GM23338 (cell line): ENCODE results near the gene MRRF. TPM values are rescaled to one million over a fixed set of nuclear protein-coding genes. Genes with fewer than 3 reads are reported as not detected.

Experiments used
- ATAC-seq: fragments of 200-7000 bp; cut with Tn5 transposase; 3 replicates; pipeline ENCODE4 v1.9.1; 2020
- DNase-seq: peaks from one replicate; pipeline ENCODE4 v3.0.0-alpha.2; 2015; ENCODE audit warnings: low spot score
- H2AFZ ChIP-seq: fragments of 200-600 bp; sonication (generic); 2 replicates; pipeline ENCODE4 v1.8.0; 2016; ENCODE audit warnings: antibody characterized with exemption, mild to moderate bottlenecking, moderate library complexity
- H3F3A ChIP-seq: fragments of 200-600 bp; sonication (generic); replicated peaks from 2 replicates; pipeline ENCODE4 v1.8.0; 2017; ENCODE audit warnings: antibody characterized with exemption, mixed run types, low read depth
- H3K27ac ChIP-seq: fragments of 200-600 bp; sonication (generic); 2 replicates; pipeline ENCODE4 v1.6.1; 2016; ENCODE audit warnings: low read depth
- H3K27me3 ChIP-seq: fragments of 200-600 bp; sonication (generic); 2 replicates; pipeline ENCODE4 v1.8.0; 2016; ENCODE audit warnings: mild to moderate bottlenecking, mixed run types, moderate library complexity; ENCODE audit not compliant: insufficient read depth
- H3K36me3 ChIP-seq: fragments of 200-600 bp; sonication (generic); 2 replicates; pipeline ENCODE4 v1.8.0; 2016; ENCODE audit warnings: mild to moderate bottlenecking; ENCODE audit not compliant: insufficient read depth
- H3K4me1 ChIP-seq: fragments of 200-600 bp; sonication (generic); 2 replicates; pipeline ENCODE4 v1.8.0; 2016; ENCODE audit warnings: mild to moderate bottlenecking, moderate library complexity; ENCODE audit not compliant: insufficient read depth
- H3K4me2 ChIP-seq: fragments of 200-600 bp; sonication (generic); 2 replicates; pipeline ENCODE4 v1.7.1; 2017; ENCODE audit warnings: mixed run types
- H3K4me3 ChIP-seq: fragments of 200-600 bp; sonication (generic); 2 replicates; pipeline ENCODE4 v1.6.1; 2016; ENCODE audit warnings: mixed run types
- H3K79me2 ChIP-seq: fragments of 200-600 bp; sonication (generic); replicated peaks from 2 replicates; pipeline ENCODE4 v1.8.0; 2017; ENCODE audit warnings: mild to moderate bottlenecking; ENCODE audit not compliant: insufficient read depth
- H3K9me2 ChIP-seq: fragments of 200-600 bp; sonication (generic); 2 replicates; pipeline ENCODE4 v1.8.0; 2017; ENCODE audit not compliant: insufficient read depth
- H4K20me1 ChIP-seq: fragments of 200-600 bp; sonication (generic); replicated peaks from 2 replicates; pipeline ENCODE4 v1.8.0; 2017; ENCODE audit warnings: mild to moderate bottlenecking; ENCODE audit not compliant: insufficient read depth
- H3K27ac Mint-ChIP-seq: 2 replicates; pipeline ENCODE4 v1.8.0; 2020; ENCODE audit warnings: inconsistent platforms, mild to moderate bottlenecking, moderate library complexity, mixed read lengths
- H3K27me3 Mint-ChIP-seq: 3 replicates; pipeline ENCODE4 v1.8.0; 2022; ENCODE audit warnings: low read depth, mild to moderate bottlenecking, moderate library complexity, mixed read lengths, inconsistent platforms; ENCODE audit not compliant: insufficient read depth, poor library complexity
- H3K36me3 Mint-ChIP-seq: 3 replicates; pipeline ENCODE4 v1.8.0; 2021; ENCODE audit warnings: low read depth, mild to moderate bottlenecking, inconsistent platforms, moderate library complexity, mixed read lengths
- H3K4me1 Mint-ChIP-seq: 3 replicates; pipeline ENCODE4 v1.8.0; 2020; ENCODE audit warnings: mild to moderate bottlenecking, inconsistent platforms, mixed read lengths
- H3K4me3 Mint-ChIP-seq: 3 replicates; pipeline ENCODE4 v1.8.0; 2021; ENCODE audit warnings: moderate library complexity, mild to moderate bottlenecking, inconsistent platforms, mixed read lengths
- H3K9me3 Mint-ChIP-seq: 3 replicates; pipeline ENCODE4 v1.8.0; 2020; ENCODE audit warnings: moderate library complexity, mild to moderate bottlenecking, inconsistent platforms, mixed read lengths
- EZH2 ChIP-seq: fragments of 200-600 bp; sonication (generic); IDR thresholded peaks from one replicate; pipeline ENCODE4 v1.8.0; 2017; ENCODE audit warnings: antibody characterized with exemption, mild to moderate bottlenecking, low read depth; ENCODE audit not compliant: unreplicated experiment
- JUNB ChIP-seq: IDR thresholded peaks from one replicate; pipeline ENCODE4 v1.6.1; 2016; ENCODE audit warnings: antibody characterized with exemption; ENCODE audit not compliant: unreplicated experiment
- NANOG ChIP-seq: IDR thresholded peaks from 2 replicates; pipeline ENCODE4 v1.6.1; 2016; ENCODE audit warnings: antibody characterized with exemption, borderline replicate concordance
- POLR2AphosphoS5 ChIP-seq: IDR thresholded peaks from 2 replicates; pipeline ENCODE4 v1.6.1; 2016; ENCODE audit warnings: antibody characterized with exemption, low read depth
- STAT1 ChIP-seq: IDR thresholded peaks from one replicate; pipeline ENCODE4 v1.6.1; 2016; ENCODE audit warnings: antibody characterized with exemption; ENCODE audit not compliant: unreplicated experiment
- polyA plus RNA-seq: library from polyadenylated mRNA; unstranded; fragments of >200 nt; fragmentation: Nextera tagmentation; extraction: Ambion mirVana; gene quantifications from 2 replicates; pipeline ENCODE4 v1.2.1, GENCODE V29; 2016
- total RNA-seq: library from RNA; depleted of rRNA; stranded (reverse); fragments of >200 nt; shearing (Covaris generic); gene quantifications from 2 replicates; pipeline ENCODE4 v1.2.3, GENCODE V29; 2014
- TF ChIP-seq, protein P1 (sequence below): fragments of 250-450 bp; sonication (Bioruptor Pico); IDR thresholded peaks from 2 replicates; pipeline ENCODE4 v1.5.0; 2020; ENCODE audit warnings: mild to moderate bottlenecking, moderate library complexity
- TF ChIP-seq, protein P2 (sequence below), 2 experiments: fragments of 200-600 bp in 1 of 2; sonication (generic) in 1 of 2; conservative IDR thresholded peaks; 2 replicates each; pipeline versions ENCODE4 v1.5.1 to v1.6.1; 2016 to 2017; ENCODE audit warnings: antibody characterized with exemption in 2 of 2, low read depth in 2 of 2, mild to moderate bottlenecking in 2 of 2, moderate library complexity in 1 of 2

MRRF gene
- total and polyA plus RNA-seq, 2 experiments from 2014 or later = 27.8 to 32.7 TPM

DNA sequence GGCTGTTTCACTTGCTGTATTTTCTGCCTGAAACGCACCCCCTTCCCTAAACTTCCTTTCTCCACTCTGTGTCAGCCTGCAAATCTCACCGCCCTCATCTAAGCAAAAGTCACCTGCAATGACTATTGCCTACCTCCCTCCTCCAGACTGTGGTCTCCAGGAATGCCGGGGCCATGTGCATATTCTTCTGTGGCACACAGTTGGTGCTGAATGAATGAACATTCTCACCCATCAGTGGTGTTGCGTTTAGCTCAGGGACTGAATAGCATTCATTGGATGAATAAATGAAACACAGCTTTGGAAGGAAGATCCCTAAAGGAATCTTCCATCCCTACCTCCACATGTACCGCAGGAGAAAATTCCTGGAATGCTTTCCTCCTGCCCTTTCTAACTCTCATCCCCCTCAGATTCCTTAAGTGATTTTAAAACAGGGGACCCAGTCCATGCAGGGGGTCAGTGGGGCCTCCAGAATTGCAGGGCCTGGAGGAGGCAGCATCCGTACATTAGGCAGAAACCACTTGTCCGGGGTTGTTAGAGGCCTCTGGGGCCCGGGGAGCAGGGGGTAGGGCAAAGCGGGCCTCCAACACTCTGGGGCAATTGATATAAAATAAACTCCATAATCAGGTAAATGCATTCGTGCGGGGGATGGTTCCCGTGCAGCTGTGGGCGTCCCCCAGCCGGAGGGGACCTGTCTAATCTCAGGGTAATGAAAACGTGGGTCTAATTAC is 77.8 kb downstream of the MRRF start:
- H3K79me2 ChIP-seq = no peaks in the 10 kb centered on the region
- H3K4me1 ChIP-seq = peaks cover 37% of the 10 kb centered on the region
- no peaks in the 10 kb centered on the region for H3K36me3 ChIP-seq
- no peak overlapping the region for H3K4me3 ChIP-seq
- peak overlapping the region; percentile 37; the same call in 1 of the 2 replicates for H3K27ac ChIP-seq
- no peak overlapping the region for H2AFZ ChIP-seq
- Mint-ChIP-seq H3K4me1 (peaks cover 52% of the 10 kb centered on the region), H3K4me3 (peak overlapping the region; percentile 3; the same call in 1 of the 3 replicates), H3K27me3 (peaks cover 35% of the 10 kb centered on the region), H3K27ac (peak overlapping the region; percentile 8; the same call in 1 of the 2 replicates), H3K36me3 (no peaks in the 10 kb centered on the region), H3K9me3 (no peaks in the 10 kb centered on the region)
- H3K4me2 ChIP-seq = peak overlapping the region; percentile 22
- 0 out of 2 replicates have a peak, but pooled peaks cover 6% of the 10 kb centered on the region for H3F3A ChIP-seq
- peaks cover 20% of the 10 kb centered on the region for H3K27me3 ChIP-seq
- ATAC-seq (peak; percentile 22), DNase-seq (peak; percentile 71)
- H3K9me2 ChIP-seq = no peaks in the 10 kb centered on the region
- TF ChIP-seq, protein P1, sequence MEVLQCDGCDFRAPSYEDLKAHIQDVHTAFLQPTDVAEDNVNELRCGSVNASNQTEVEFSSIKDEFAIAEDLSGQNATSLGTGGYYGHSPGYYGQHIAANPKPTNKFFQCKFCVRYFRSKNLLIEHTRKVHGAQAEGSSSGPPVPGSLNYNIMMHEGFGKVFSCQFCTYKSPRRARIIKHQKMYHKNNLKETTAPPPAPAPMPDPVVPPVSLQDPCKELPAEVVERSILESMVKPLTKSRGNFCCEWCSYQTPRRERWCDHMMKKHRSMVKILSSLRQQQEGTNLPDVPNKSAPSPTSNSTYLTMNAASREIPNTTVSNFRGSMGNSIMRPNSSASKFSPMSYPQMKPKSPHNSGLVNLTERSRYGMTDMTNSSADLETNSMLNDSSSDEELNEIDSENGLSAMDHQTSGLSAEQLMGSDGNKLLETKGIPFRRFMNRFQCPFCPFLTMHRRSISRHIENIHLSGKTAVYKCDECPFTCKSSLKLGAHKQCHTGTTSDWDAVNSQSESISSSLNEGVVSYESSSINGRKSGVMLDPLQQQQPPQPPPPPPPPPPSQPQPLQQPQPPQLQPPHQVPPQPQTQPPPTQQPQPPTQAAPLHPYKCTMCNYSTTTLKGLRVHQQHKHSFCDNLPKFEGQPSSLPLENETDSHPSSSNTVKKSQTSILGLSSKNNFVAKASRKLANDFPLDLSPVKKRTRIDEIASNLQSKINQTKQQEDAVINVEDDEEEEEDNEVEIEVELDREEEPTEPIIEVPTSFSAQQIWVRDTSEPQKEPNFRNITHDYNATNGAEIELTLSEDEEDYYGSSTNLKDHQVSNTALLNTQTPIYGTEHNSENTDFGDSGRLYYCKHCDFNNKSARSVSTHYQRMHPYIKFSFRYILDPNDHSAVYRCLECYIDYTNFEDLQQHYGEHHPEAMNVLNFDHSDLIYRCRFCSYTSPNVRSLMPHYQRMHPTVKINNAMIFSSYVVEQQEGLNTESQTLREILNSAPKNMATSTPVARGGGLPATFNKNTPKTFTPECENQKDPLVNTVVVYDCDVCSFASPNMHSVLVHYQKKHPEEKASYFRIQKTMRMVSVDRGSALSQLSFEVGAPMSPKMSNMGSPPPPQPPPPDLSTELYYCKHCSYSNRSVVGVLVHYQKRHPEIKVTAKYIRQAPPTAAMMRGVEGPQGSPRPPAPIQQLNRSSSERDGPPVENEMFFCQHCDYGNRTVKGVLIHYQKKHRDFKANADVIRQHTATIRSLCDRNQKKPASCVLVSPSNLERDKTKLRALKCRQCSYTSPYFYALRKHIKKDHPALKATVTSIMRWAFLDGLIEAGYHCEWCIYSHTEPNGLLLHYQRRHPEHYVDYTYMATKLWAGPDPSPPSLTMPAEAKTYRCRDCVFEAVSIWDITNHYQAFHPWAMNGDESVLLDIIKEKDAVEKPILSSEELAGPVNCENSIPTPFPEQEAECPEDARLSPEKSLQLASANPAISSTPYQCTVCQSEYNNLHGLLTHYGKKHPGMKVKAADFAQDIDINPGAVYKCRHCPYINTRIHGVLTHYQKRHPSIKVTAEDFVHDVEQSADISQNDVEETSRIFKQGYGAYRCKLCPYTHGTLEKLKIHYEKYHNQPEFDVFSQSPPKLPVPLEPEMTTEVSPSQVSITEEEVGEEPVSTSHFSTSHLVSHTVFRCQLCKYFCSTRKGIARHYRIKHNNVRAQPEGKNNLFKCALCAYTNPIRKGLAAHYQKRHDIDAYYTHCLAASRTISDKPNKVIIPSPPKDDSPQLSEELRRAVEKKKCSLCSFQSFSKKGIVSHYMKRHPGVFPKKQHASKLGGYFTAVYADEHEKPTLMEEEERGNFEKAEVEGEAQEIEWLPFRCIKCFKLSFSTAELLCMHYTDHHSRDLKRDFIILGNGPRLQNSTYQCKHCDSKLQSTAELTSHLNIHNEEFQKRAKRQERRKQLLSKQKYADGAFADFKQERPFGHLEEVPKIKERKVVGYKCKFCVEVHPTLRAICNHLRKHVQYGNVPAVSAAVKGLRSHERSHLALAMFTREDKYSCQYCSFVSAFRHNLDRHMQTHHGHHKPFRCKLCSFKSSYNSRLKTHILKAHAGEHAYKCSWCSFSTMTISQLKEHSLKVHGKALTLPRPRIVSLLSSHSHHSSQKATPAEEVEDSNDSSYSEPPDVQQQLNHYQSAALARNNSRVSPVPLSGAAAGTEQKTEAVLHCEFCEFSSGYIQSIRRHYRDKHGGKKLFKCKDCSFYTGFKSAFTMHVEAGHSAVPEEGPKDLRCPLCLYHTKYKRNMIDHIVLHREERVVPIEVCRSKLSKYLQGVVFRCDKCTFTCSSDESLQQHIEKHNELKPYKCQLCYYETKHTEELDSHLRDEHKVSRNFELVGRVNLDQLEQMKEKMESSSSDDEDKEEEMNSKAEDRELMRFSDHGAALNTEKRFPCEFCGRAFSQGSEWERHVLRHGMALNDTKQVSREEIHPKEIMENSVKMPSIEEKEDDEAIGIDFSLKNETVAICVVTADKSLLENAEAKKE = 0 out of 2 replicates have a peak, but pooled peaks have one; percentile 20
- TF ChIP-seq NANOG = no peak
- H4K20me1 ChIP-seq = no peaks in the 10 kb centered on the region

DNA sequence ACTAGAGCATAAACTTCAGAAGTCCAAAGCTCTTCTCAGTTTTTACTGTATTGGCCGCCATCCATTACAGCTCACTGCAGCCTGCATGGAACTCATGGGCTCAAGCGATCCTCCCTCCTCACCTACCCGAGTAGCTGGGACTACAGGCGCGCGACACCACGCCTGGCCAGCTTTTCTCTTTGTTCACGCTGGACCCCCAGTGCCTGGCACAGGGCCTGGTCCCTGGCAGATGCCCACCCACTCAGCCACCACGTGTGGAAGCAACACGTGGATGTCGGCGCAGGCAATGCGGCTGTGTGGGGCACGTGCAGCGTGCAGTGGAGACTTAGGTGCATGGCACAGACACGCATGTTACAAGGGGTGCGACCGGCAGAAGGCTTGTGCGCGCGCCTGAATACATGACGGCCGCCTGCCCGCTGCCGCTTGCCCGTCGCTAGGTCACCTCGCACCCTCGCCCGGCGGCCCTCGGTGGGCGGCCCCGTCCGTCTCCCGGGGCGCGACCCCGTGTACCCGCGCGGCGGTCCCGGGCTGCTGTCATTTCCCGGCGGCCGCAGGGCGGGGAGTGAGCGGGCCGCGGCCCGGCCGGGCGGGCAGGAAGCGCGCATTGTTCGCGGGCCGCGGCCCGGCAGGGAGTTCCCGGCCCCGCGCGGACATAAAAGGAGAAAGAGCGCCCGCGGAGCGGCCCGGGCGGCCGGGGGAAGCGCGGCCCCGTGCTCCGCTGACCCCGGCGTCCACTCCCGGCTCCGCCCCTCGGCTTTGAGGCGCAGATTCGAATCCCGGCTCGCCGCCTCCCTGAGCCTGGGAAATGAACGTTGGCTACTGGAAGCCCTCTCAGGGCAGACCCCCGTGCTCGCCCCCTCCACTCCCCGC is 82.0 kb downstream of the MRRF start:
- peak overlapping the region; percentile 82 for H3K4me3 ChIP-seq
- peaks cover 39% of the 10 kb centered on the region for H3K27me3 Mint-ChIP-seq
- peaks cover 26% of the 10 kb centered on the region for H3K4me1 ChIP-seq
- no peaks in the 10 kb centered on the region; the same call in 2 of the 3 replicates for H3K9me3 Mint-ChIP-seq
- H3F3A ChIP-seq = peaks cover 10% of the 10 kb centered on the region; the same call in 1 of the 2 replicates
- H3K36me3 ChIP-seq = no peaks in the 10 kb centered on the region
- DNase-seq = peak; percentile 61
- peak overlapping the region; percentile 99 for H2AFZ ChIP-seq
- peak; percentile 59 for ATAC-seq
- peak overlapping the region; percentile 96 for H3K4me2 ChIP-seq
- no peak overlapping the region for H3K27ac ChIP-seq
- H3K79me2 ChIP-seq = no peaks in the 10 kb centered on the region
- no peaks in the 10 kb centered on the region for H3K36me3 Mint-ChIP-seq
- H3K4me1 Mint-ChIP-seq = peaks cover 36% of the 10 kb centered on the region
- H4K20me1 ChIP-seq = no peaks in the 10 kb centered on the region
- no peaks in the 10 kb centered on the region for H3K9me2 ChIP-seq
- peak overlapping the region; percentile 87 for H3K4me3 Mint-ChIP-seq
- peaks cover 26% of the 10 kb centered on the region for H3K27me3 ChIP-seq
- no peak overlapping the region for H3K27ac Mint-ChIP-seq
- TF ChIP-seq POLR2AphosphoS5 = no peak
- TF ChIP-seq JUNB = no peak
- TF ChIP-seq, protein P2, sequence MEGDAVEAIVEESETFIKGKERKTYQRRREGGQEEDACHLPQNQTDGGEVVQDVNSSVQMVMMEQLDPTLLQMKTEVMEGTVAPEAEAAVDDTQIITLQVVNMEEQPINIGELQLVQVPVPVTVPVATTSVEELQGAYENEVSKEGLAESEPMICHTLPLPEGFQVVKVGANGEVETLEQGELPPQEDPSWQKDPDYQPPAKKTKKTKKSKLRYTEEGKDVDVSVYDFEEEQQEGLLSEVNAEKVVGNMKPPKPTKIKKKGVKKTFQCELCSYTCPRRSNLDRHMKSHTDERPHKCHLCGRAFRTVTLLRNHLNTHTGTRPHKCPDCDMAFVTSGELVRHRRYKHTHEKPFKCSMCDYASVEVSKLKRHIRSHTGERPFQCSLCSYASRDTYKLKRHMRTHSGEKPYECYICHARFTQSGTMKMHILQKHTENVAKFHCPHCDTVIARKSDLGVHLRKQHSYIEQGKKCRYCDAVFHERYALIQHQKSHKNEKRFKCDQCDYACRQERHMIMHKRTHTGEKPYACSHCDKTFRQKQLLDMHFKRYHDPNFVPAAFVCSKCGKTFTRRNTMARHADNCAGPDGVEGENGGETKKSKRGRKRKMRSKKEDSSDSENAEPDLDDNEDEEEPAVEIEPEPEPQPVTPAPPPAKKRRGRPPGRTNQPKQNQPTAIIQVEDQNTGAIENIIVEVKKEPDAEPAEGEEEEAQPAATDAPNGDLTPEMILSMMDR (conservative IDR thresholded peaks at IDR 0.05; ENCODE audit: low read depth in 2 of 2) = no peak
- no peak for TF ChIP-seq NANOG
- peak; percentile 15 for TF ChIP-seq EZH2
- TF ChIP-seq STAT1 = no peak
